ENCODE data around the gene HAGH. TPM values are rescaled to one million over a fixed set of nuclear protein-coding genes. Genes with fewer than 3 reads are reported as not detected.
A peak's percentile ranks its signal among the peaks of the same experiment; 100 is the strongest.

HAGH gene
- polyA plus RNA-seq, 1 donor (not counting 4 experiments of a cell fraction or from before 2014, with no cell fraction given) = 17.7 TPM

GRCh38 chr16:1832838-1833454 lies 6.3 kb upstream of the HAGH start:
- dilution Hi-C loops (cut with MboI; ENCODE audit: extremely low pct_ligation_motif_present, low sequenced_read_pairs) = no loop called here
- H3K27me3 ChIP-seq (ENCODE audit: control insufficient read depth, extremely low read depth, insufficient read depth, low read length) = no peaks in the 10 kb centered on the region
- H3K4me1 ChIP-seq (ENCODE audit: control insufficient read depth, extremely low read depth, insufficient read depth, low read length) = peaks cover 32% of the 10 kb centered on the region
- H3K4me2 ChIP-seq (ENCODE audit: control insufficient read depth, extremely low read depth, insufficient read depth, low read depth, low read length) = peak overlapping the region; percentile 69
- no peaks in the 10 kb centered on the region for H3K9me1 ChIP-seq (ENCODE audit: control insufficient read depth, extremely low read depth, insufficient read depth, low read length)
- no peak overlapping the region for H3K9ac ChIP-seq (ENCODE audit: control insufficient read depth, extremely low read depth, insufficient read depth, low read length)
- H4K20me1 ChIP-seq (ENCODE audit: control insufficient read depth, extremely low read depth, insufficient read depth, low read length) = no peaks in the 10 kb centered on the region
- no peak overlapping the region for H3K4me3 ChIP-seq (ENCODE audit: control insufficient read depth in 2 of 3, extremely low read depth in 1 of 3, insufficient read depth in 2 of 3, low read depth in 1 of 3, low read length in 3 of 3)
- H3K9me3 ChIP-seq (ENCODE audit: control insufficient read depth, low read depth, low read length) = no peaks in the 10 kb centered on the region
- TF ChIP-seq EZH2 (IDR thresholded peaks at IDR 0.05; ENCODE audit: low read length) = no peak
- TF ChIP-seq CTCF (optimal IDR thresholded peaks at IDR 0.05 in 1 of 3, IDR thresholded peaks at IDR 0.05 in 1 of 3, conservative IDR thresholded peaks at IDR 0.05 in 1 of 3; ENCODE audit: extremely low read depth in 1 of 3, insufficient read depth in 2 of 3, low read length in 3 of 3) = no peak
- peak overlapping the region; percentile 69 for H3K27ac ChIP-seq (ENCODE audit: control insufficient read depth, insufficient read depth, low read length)
- H3K36me3 ChIP-seq (ENCODE audit: control insufficient read depth in 2 of 2, extremely low read depth in 1 of 2, insufficient read depth in 2 of 2, low read length in 2 of 2) = peaks cover 1 to 5% of the 10 kb centered on the region in 2 experiments
- DNase-seq (ENCODE audit: low read depth, low spot score) (no peak), FAIRE-seq (peak; percentile 71)
- H3K79me2 ChIP-seq (ENCODE audit: control insufficient read depth, insufficient read depth, low read length) = peaks cover 16% of the 10 kb centered on the region
- H2AFZ ChIP-seq (ENCODE audit: control insufficient read depth, low read length) = no peak overlapping the region

- FAIRE-seq (no peak), DNase-seq (ENCODE audit: low read depth, low spot score) (no peak)
- Histone ChIP-seq H4K20me1 (ENCODE audit: control insufficient read depth, extremely low read depth, insufficient read depth, low read length) (no peaks in the 10 kb centered on the region), H3K9me3 (ENCODE audit: control insufficient read depth, low read depth, low read length) (no peaks in the 10 kb centered on the region), H3K36me3 (ENCODE audit: control insufficient read depth in 2 of 2, extremely low read depth in 1 of 2, insufficient read depth in 2 of 2, low read length in 2 of 2) (peaks cover 1 to 5% of the 10 kb centered on the region in 2 experiments), H3K27ac (ENCODE audit: control insufficient read depth, insufficient read depth, low read length) (no peak overlapping the region), H3K9me1 (ENCODE audit: control insufficient read depth, extremely low read depth, insufficient read depth, low read length) (no peaks in the 10 kb centered on the region), H3K4me2 (ENCODE audit: control insufficient read depth, extremely low read depth, insufficient read depth, low read depth, low read length) (no peak overlapping the region), H3K9ac (ENCODE audit: control insufficient read depth, extremely low read depth, insufficient read depth, low read length) (no peak overlapping the region), H3K4me1 (ENCODE audit: control insufficient read depth, extremely low read depth, insufficient read depth, low read length) (peaks cover 32% of the 10 kb centered on the region), H3K4me3 (ENCODE audit: control insufficient read depth in 2 of 3, extremely low read depth in 1 of 3, insufficient read depth in 2 of 3, low read depth in 1 of 3, low read length in 3 of 3) (no peak overlapping the region), H3K27me3 (ENCODE audit: control insufficient read depth, extremely low read depth, insufficient read depth, low read length) (no peaks in the 10 kb centered on the region), H2AFZ (ENCODE audit: control insufficient read depth, low read length) (no peak overlapping the region), H3K79me2 (ENCODE audit: control insufficient read depth, insufficient read depth, low read length) (peaks cover 26% of the 10 kb centered on the region)
- no peak for TF ChIP-seq EZH2 (IDR thresholded peaks at IDR 0.05; ENCODE audit: low read length)
- TF ChIP-seq CTCF (optimal IDR thresholded peaks at IDR 0.05 in 1 of 3, IDR thresholded peaks at IDR 0.05 in 1 of 3, conservative IDR thresholded peaks at IDR 0.05 in 1 of 3; ENCODE audit: extremely low read depth in 1 of 3, insufficient read depth in 2 of 3, low read length in 3 of 3) = no peak
- dilution Hi-C loops (cut with MboI; ENCODE audit: extremely low pct_ligation_motif_present, low sequenced_read_pairs) = no loop called here
These were observed 4.8 kb upstream of the HAGH start for GRCh38 chr16:1831186-1832075.
